Ishikawa (cell line): Measurements from ENCODE around the gene HDAC9.

Source experiments
- CREB1 ChIP-seq: IDR thresholded peaks from 2 replicates; pipeline ENCODE4 v1.6.1; 2012; ENCODE audit warnings: low read depth
- NFIC ChIP-seq: IDR thresholded peaks from 2 replicates; pipeline ENCODE4 v1.6.1; 2012
- RAD21 ChIP-seq: IDR thresholded peaks from 2 replicates; pipeline ENCODE4 v1.6.1; 2012; ENCODE audit warnings: low read depth
- TAF1 ChIP-seq: IDR thresholded peaks from 2 replicates; pipeline ENCODE4 v1.6.1; 2012; ENCODE audit warnings: low read depth, mild to moderate bottlenecking
- TCF12 ChIP-seq: IDR thresholded peaks from 2 replicates; pipeline ENCODE4 v1.6.1; 2012; ENCODE audit warnings: low read depth
- TF ChIP-seq, protein P1 (sequence below): IDR thresholded peaks from 2 replicates; pipeline ENCODE4 v1.6.1; 2012; ENCODE audit warnings: low read depth, mild to moderate bottlenecking
- TF ChIP-seq, protein P2 (sequence below): IDR thresholded peaks from 2 replicates; pipeline ENCODE4 v1.6.1; 2012

DNA sequence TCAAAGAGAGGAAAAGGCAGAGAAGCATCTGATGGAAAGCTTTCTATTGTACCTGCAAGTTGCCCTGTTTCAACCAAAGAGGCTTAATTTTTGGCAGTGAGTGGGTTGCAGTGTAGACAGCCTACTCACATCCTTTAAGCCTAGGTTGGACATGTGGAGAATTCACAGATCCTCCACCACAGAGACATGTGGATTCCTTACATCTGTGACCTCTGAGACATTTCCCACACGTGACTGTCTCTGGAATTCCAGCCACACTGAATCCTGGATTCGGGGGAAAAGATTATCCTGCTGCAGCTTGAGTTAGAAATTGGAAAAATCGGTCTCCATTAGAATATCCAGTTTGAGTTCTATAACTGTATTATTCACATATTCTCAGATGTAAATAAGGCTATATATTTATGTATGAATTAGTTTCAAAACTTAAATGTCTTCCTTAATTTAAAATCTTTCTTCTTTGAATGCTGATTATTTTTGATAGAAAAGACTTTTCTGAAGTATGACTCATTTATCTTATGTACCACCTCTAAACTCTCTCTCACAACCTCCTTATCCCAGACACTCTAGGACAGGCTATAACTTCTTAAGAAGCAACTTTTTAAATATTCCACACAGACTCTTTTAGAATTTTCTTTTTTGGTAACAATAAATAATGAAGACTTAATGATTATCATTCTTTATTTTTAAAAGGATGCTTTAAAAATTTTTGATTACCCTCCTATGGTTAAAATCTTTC, 498.6 kb downstream of the HDAC9 start:
- TF ChIP-seq CREB1: no peak
- no peak for TF ChIP-seq TAF1
- TF ChIP-seq, protein P1, sequence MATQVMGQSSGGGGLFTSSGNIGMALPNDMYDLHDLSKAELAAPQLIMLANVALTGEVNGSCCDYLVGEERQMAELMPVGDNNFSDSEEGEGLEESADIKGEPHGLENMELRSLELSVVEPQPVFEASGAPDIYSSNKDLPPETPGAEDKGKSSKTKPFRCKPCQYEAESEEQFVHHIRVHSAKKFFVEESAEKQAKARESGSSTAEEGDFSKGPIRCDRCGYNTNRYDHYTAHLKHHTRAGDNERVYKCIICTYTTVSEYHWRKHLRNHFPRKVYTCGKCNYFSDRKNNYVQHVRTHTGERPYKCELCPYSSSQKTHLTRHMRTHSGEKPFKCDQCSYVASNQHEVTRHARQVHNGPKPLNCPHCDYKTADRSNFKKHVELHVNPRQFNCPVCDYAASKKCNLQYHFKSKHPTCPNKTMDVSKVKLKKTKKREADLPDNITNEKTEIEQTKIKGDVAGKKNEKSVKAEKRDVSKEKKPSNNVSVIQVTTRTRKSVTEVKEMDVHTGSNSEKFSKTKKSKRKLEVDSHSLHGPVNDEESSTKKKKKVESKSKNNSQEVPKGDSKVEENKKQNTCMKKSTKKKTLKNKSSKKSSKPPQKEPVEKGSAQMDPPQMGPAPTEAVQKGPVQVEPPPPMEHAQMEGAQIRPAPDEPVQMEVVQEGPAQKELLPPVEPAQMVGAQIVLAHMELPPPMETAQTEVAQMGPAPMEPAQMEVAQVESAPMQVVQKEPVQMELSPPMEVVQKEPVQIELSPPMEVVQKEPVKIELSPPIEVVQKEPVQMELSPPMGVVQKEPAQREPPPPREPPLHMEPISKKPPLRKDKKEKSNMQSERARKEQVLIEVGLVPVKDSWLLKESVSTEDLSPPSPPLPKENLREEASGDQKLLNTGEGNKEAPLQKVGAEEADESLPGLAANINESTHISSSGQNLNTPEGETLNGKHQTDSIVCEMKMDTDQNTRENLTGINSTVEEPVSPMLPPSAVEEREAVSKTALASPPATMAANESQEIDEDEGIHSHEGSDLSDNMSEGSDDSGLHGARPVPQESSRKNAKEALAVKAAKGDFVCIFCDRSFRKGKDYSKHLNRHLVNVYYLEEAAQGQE: no peak
- no peak for TF ChIP-seq NFIC
- TF ChIP-seq, protein P2, sequence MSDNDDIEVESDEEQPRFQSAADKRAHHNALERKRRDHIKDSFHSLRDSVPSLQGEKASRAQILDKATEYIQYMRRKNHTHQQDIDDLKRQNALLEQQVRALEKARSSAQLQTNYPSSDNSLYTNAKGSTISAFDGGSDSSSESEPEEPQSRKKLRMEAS: no peak
- TF ChIP-seq RAD21: no peak
- no peak for TF ChIP-seq TCF12
